ENCODE results near the gene CLPTM1. TPM values are rescaled to one million over a fixed set of nuclear protein-coding genes. Genes with fewer than 3 reads are reported as not detected.
"Not testable (repeated sequence)": the region's sequence is repeated elsewhere in the genome, so short reads cannot be mapped to it uniquely, and the experiment has no call there.

The CLPTM1 gene
- total RNA-seq, 4 donors from 2014 or later, result 95.7 to 156 (median 125) TPM

- Histone ChIP-seq H3K36me3 (no peaks in the 10 kb centered on the region), H3K27me3 (no peaks in the 10 kb centered on the region), H3K4me1 (peaks cover 0 to 14% (median 2%) of the 10 kb centered on the region in 4 donors), H3K9me3 (no peaks in the 10 kb centered on the region), H3K27ac (peak overlapping the region in 3 of 4 donors; percentile 1 to 69 (median 65)), H3K4me3 (no peak overlapping the region)
- no peak for TF ChIP-seq POLR2A (IDR thresholded peaks at IDR 0.05)
- TF ChIP-seq, protein P1, sequence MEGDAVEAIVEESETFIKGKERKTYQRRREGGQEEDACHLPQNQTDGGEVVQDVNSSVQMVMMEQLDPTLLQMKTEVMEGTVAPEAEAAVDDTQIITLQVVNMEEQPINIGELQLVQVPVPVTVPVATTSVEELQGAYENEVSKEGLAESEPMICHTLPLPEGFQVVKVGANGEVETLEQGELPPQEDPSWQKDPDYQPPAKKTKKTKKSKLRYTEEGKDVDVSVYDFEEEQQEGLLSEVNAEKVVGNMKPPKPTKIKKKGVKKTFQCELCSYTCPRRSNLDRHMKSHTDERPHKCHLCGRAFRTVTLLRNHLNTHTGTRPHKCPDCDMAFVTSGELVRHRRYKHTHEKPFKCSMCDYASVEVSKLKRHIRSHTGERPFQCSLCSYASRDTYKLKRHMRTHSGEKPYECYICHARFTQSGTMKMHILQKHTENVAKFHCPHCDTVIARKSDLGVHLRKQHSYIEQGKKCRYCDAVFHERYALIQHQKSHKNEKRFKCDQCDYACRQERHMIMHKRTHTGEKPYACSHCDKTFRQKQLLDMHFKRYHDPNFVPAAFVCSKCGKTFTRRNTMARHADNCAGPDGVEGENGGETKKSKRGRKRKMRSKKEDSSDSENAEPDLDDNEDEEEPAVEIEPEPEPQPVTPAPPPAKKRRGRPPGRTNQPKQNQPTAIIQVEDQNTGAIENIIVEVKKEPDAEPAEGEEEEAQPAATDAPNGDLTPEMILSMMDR (IDR thresholded peaks at IDR 0.05), result no peak
- DNase-seq, result no peak
These were observed 30.9 kb upstream of the CLPTM1 start for GRCh38 chr19:44924243-44924725.

DNA sequence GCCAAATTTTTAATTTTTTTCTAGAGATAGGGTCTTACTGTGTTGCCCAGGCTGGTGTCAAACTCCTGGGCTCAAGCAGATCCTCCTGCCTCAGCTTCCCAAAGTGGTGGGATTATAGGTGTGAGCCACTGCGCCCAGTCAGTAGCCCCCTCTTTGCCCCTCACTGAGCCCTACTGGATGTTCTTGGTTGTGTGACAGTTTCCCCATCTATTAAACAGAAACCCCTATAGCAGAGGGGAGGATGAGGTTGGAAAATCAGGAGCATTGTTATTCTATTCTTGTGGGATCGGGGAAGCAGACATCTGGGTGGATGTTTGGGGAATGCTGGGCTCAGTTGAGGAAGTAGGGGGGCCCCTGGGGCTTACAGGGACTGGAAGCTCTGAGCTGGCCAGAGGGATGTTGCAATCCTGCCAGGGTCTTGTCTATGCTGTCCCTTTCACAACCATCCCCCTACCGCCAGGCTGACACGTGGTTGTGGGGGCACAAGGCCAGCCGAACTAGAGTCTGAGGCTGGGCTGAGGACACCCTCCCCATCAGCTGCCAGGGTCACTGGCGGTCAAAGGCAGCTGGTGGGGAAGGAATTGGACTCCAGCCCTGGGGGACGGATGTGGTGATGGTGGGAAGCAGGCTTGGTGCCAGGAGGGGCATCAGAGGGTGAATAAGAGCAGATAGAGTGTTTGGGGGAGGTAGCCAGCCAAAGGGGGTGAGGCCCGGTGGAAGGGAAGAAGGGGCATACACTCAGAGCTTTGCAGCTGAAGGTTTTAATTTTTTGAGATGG lies 29.9 kb upstream of the CLPTM1 start:
- Histone ChIP-seq H3K27ac (peak overlapping the region; percentile 25 to 69 (median 57)), H3K27me3 (no peaks in the 10 kb centered on the region), H3K36me3 (no peaks in the 10 kb centered on the region), H3K4me3 (no peak overlapping the region), H3K4me1 (peaks cover 0 to 14% (median 2%) of the 10 kb centered on the region in 4 donors), H3K9me3 (no peaks in the 10 kb centered on the region)
- DNase-seq, result peak in 2 of 3 donors; percentile 47 to 87
- TF ChIP-seq POLR2A (IDR thresholded peaks at IDR 0.05), result no peak
- TF ChIP-seq, protein P1 (IDR thresholded peaks at IDR 0.05), result no peak

DNA sequence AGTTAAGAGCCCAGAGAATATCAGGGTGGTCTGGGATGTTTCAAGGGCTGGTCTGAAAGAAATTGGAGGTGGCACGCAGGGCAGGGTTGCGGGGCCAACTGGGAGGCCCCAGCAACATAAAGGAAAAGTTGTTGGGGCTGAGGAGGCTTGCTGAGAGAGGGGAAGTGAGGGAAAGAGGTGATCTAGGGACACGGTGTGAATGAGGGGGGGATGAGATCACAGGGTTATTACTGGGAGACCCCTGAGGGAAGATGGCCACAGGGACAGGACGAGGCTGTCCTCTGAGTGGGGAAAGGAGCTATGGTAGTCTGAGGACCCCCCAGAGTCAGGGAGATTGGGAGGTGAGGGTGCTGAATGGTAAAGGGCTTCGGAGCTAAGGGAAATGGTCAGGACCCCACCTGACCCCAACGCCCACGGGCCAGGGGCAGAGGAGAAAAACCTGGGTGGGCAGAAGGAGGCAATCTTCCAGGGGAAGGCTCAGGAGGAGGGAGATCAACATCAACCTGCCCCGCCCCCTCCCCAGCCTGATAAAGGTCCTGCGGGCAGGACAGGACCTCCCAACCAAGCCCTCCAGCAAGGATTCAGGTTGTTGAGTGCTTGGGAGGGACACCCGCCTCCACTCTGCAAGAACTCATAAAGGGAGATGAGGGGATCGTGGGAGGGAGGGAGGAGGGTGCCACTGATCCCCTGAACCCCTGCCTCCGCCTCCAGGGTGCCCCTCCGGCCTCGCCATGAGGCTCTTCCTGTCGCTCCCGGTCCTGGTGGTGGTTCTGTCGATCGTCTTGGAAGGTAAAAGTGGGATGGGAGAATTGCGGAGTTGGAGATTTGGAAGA lies 28.7 kb upstream of the CLPTM1 start:
- DNase-seq, H3K9me3 ChIP-seq, H3K27me3 ChIP-seq, H3K36me3 ChIP-seq: not testable (repeated sequence)
- peak overlapping the region in 2 of 4 donors; percentile 49 to 70 for H3K27ac ChIP-seq
- H3K4me3 ChIP-seq, result peak overlapping the region in 2 of 4 donors; percentile 28 to 29
- H3K4me1 ChIP-seq, result peaks cover 0 to 14% (median 2%) of the 10 kb centered on the region in 4 donors

GRCh38 chr19:44927746-44928145 lies 27.4 kb upstream of the CLPTM1 start:
- Histone ChIP-seq H3K4me3 (no peak overlapping the region), H3K36me3 (no peaks in the 10 kb centered on the region), H3K4me1 (peaks cover 0 to 14% (median 2%) of the 10 kb centered on the region in 4 donors), H3K9me3 (no peaks in the 10 kb centered on the region), H3K27me3 (no peaks in the 10 kb centered on the region), H3K27ac (peak overlapping the region in 3 of 4 donors; percentile 49 to 70 (median 66))
- no peak for DNase-seq
- TF ChIP-seq, protein P1 (IDR thresholded peaks at IDR 0.05), result no peak
- no peak for TF ChIP-seq POLR2A (IDR thresholded peaks at IDR 0.05)

DNA sequence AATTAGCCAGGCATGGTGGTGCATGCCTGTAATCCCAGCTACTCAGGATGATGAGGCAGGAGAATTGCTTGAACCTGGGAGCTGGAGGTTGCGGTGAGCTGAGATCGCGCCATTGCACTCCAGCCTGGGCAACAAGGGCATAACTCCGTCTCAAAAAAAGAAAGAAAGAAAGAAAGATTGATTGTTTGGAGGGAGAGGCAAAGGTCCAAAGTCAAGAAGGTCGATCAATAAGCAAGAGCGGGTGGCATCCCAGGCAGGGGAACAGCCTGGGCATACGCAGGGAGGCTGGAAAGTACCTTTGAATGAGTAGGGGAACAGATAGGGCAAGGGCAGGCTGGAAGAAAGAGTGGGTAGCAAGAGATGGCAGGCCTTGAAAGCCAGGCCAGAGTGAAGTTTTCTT lies 25.1 kb upstream of the CLPTM1 start:
- Histone ChIP-seq H3K9me3 (no peaks in the 10 kb centered on the region), H3K27me3 (no peaks in the 10 kb centered on the region), H3K4me1 (peaks cover 0 to 14% (median 2%) of the 10 kb centered on the region in 4 donors), H3K4me3 (no peak overlapping the region), H3K27ac (no peak overlapping the region), H3K36me3 (no peaks in the 10 kb centered on the region)
- no peak for DNase-seq
- no peak for TF ChIP-seq POLR2A (IDR thresholded peaks at IDR 0.05)
- TF ChIP-seq, protein P1 (IDR thresholded peaks at IDR 0.05), result no peak

Data from Peyer's patch (tissue), 4 donors.